ENCODE data around the gene SUGCT.

The SUGCT gene

DNA sequence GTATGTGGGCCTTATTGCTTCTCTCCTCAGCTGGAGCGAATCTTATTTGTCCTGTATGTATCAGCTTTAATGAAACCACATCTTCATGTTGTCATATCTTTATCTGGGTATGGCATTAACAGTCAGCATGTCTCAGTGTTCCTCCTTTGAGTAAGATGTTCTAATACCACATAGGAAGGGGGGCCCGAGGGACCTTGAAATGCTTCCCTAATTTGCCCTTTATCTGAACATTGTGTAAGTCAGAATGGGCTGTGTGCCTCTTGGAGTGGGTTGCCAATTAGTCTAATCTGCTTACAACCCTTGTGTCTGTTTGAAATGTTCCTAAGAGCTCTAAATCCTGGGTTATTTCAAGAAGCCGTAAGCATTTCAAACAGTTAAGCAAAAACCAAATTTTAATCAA is 623.8 kb downstream of the SUGCT start:
- Histone ChIP-seq H3K9me3 (ENCODE audit: control insufficient read depth, low read length) (no peaks in the 10 kb centered on the region), H3K27ac (no peak overlapping the region), H3K27me3 (ENCODE audit: control insufficient read depth, insufficient read depth, low read length) (no peaks in the 10 kb centered on the region), H3K4me3 (ENCODE audit: low read depth, low read length) (no peak overlapping the region), H3K79me2 (no peaks in the 10 kb centered on the region), H3K9ac (no peak overlapping the region), H3K4me2 (ENCODE audit: low read length) (no peak overlapping the region), H3K4me1 (no peaks in the 10 kb centered on the region), H2AFZ (no peak overlapping the region), H3K36me3 (ENCODE audit: control insufficient read depth, insufficient read depth, low read length) (no peaks in the 10 kb centered on the region)
- TF ChIP-seq, protein P1, sequence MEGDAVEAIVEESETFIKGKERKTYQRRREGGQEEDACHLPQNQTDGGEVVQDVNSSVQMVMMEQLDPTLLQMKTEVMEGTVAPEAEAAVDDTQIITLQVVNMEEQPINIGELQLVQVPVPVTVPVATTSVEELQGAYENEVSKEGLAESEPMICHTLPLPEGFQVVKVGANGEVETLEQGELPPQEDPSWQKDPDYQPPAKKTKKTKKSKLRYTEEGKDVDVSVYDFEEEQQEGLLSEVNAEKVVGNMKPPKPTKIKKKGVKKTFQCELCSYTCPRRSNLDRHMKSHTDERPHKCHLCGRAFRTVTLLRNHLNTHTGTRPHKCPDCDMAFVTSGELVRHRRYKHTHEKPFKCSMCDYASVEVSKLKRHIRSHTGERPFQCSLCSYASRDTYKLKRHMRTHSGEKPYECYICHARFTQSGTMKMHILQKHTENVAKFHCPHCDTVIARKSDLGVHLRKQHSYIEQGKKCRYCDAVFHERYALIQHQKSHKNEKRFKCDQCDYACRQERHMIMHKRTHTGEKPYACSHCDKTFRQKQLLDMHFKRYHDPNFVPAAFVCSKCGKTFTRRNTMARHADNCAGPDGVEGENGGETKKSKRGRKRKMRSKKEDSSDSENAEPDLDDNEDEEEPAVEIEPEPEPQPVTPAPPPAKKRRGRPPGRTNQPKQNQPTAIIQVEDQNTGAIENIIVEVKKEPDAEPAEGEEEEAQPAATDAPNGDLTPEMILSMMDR (IDR thresholded peaks at IDR 0.05): no peak

DNA sequence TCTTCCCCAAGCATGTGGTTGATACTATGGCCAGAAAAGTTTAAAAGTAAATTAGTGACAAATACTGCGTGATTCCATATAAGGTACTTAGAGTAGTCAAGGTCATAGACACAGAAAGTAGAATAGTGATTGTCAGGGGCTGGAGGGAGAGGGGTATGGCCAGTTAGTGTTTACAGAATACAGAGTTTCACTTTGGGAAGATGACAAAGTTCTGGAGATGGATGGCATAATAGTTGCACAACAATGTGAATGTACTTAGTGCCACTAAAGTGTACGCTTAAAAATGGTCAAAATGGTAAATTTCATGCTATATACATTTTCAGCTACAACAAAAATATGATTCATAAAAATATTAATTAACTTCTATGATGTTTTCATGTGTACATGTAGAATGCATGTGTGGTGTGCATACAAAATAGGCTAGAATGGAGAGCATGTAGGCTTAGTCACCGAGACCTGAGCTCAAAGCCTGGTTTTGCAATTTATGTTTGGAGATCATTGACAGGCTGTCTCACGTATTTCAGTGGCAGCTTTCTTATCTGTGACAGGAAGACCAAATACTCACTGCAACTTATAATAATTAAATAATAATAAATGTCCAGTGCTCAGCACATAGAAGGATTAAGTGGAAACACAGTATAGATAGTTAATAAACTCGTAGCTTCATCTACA is 625.6 kb downstream of the SUGCT start:
- no peak overlapping the region for H3K4me3 ChIP-seq (ENCODE audit: low read depth, low read length)
- no peak overlapping the region for H2AFZ ChIP-seq
- no peaks in the 10 kb centered on the region for H3K27me3 ChIP-seq (ENCODE audit: control insufficient read depth, insufficient read depth, low read length)
- H3K4me1 ChIP-seq: no peaks in the 10 kb centered on the region
- H3K79me2 ChIP-seq: no peaks in the 10 kb centered on the region
- no peaks in the 10 kb centered on the region for H3K9me3 ChIP-seq (ENCODE audit: control insufficient read depth, low read length)
- TF ChIP-seq, protein P1 (IDR thresholded peaks at IDR 0.05): no peak
- H3K4me2 ChIP-seq (ENCODE audit: low read length): no peak overlapping the region
- H3K9ac ChIP-seq: no peak overlapping the region
- H3K27ac ChIP-seq: no peak overlapping the region
- H3K36me3 ChIP-seq (ENCODE audit: control insufficient read depth, insufficient read depth, low read length): no peaks in the 10 kb centered on the region

DNA sequence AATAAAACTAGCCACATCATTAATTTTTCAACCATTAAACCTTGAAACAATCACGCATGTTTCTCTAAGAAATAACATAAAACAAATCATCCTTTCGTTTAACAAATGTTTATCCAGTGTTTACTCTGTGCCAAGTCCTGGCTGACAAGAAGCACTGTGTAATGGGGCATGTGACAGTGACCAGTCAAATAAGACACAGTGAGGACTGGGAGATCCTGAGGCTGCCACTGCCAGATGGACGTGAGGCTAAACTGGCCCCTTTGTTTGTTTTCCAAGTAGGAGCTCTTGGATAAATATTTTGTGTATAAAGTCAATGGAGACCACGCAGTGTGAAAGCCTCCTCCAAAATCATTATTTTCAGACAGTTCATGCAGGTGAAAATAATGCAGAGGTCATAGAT is 626.2 kb downstream of the SUGCT start:
- H3K4me2 ChIP-seq (ENCODE audit: low read length): no peak overlapping the region
- H3K9me3 ChIP-seq (ENCODE audit: control insufficient read depth, low read length): no peaks in the 10 kb centered on the region
- no peaks in the 10 kb centered on the region for H3K27me3 ChIP-seq (ENCODE audit: control insufficient read depth, insufficient read depth, low read length)
- H3K27ac ChIP-seq: no peak overlapping the region
- no peaks in the 10 kb centered on the region for H3K79me2 ChIP-seq
- no peak overlapping the region for H2AFZ ChIP-seq
- no peak overlapping the region for H3K4me3 ChIP-seq (ENCODE audit: low read depth, low read length)
- no peaks in the 10 kb centered on the region for H3K36me3 ChIP-seq (ENCODE audit: control insufficient read depth, insufficient read depth, low read length)
- TF ChIP-seq, protein P1 (IDR thresholded peaks at IDR 0.05): no peak
- no peak overlapping the region for H3K9ac ChIP-seq
- no peaks in the 10 kb centered on the region for H3K4me1 ChIP-seq

DNA sequence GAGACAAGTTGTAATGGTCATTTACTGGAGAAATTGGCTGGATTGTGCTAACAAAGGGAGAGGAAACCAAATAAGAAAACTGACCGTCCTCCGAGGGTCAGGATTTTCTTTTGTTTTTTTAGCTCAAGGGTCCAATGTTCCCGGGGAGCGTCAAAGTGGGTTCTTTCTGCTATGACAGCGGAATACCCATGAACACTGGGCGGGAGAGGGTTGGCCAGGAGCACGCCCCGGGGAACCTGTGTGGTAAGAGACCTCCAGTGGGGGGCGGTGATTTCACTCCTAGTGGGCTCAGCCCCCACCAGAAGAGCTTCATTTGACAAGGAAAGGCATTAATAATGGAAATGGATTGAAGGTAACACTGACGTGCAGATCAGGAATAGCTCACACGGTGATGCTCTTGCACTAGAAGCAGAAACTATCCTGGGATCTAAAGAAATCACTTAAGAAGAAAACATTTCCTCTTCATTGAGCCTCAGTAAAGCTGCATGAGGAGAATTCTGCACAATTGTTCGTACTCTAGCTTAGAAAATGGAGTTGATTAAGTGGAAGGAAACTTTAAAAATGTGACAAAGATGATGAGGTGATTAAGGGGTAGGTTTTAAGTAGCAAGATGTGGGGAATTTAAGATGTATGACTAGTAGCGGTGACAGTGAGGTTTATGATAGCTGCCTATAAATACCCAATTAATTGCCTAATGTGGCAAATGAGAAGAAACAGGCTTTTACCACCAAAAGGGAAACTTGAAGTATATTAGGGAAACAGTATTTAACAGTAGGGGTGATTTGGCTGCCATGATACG is 627.2 kb downstream of the SUGCT start:
- Histone ChIP-seq H3K4me2 (ENCODE audit: low read length) (no peak overlapping the region), H3K4me3 (ENCODE audit: low read depth, low read length) (no peak overlapping the region), H3K27ac (no peak overlapping the region), H3K9ac (no peak overlapping the region), H3K27me3 (ENCODE audit: control insufficient read depth, insufficient read depth, low read length) (no peaks in the 10 kb centered on the region), H3K36me3 (ENCODE audit: control insufficient read depth, insufficient read depth, low read length) (no peaks in the 10 kb centered on the region), H3K79me2 (no peaks in the 10 kb centered on the region), H2AFZ (no peak overlapping the region), H3K9me3 (ENCODE audit: control insufficient read depth, low read length) (no peaks in the 10 kb centered on the region), H3K4me1 (no peaks in the 10 kb centered on the region)
- TF ChIP-seq, protein P1 (IDR thresholded peaks at IDR 0.05): peak; percentile 30

Measured in parathyroid adenoma (tissue), 2 donors.